ENCODE data around the gene KDM5B.
"Not testable (repeated sequence)": the region's sequence is repeated elsewhere in the genome, so short reads cannot be mapped to it uniquely, and the experiment has no call there.

Gene KDM5B

DNA sequence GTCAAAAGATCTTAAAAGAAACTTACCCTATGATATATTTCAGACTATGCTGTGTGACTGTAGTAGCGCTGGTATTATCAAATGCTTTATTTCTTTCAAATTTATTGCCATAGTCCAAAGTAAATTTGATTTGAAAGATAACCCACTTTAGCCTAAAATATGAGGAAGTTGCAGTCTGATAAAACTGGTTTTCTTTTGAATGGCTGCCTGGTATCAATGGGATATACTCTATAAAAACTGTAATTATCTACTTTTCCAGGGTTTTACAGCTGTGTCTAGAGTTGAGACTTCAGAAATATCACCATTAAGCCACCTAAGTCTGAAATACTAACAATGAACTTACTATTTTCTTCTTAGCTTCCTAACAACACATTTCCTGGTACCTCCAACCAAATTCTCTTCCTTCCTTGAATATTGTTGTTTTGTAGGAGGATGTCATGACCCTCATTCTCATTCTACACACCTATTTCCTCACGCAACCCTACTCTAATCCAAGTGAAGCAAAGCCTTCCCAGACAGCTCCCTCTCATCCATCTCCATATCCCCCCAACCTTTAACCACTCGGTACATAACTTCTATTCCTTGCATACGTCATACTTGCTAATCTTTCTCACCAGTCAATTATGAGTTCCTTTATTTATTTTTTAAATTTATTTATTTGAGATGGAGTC, 17.0 kb downstream of the KDM5B start:
- no peak for DNase-seq (ENCODE audit: low read depth, low spot score)

DNA sequence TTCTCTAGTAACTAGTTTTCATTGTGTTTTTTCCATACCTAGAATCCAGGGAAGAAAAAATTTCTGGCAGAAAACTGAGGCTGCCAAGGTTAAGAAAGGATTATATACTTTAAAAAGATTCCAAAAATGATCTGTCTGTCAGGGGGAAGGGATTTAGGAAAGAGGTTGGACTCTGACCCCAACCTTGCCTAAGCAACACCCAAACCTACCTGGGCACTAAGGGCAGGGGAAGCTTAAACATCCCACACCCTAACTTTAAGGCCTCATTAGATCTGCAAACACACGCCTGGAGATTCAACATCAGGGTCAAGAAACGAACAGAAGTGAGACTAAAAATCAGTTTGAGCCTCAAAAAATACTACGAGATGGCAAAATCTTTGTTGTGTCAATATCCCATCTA, 19.4 kb downstream of the KDM5B start:
- no peak for DNase-seq (ENCODE audit: low read depth, low spot score)

DNA sequence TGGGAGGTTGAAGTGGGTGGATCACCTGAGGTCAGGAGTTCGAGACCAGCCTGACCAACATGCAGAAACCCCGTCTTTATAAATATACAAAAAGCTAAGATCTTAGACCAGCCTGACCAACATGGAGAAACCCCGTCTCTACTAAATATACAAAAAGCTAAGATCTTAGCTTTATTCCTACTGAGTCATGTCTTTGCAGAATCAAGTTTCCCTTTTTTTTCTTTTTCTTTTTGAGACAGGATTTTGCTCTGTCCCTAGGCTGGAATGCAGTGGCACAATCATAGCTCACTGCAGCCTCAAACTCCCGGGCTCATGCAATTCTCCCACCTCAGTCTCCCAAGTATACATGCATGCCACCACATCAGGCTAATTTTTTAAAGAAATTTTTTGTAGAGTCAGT, 21.4 kb downstream of the KDM5B start:
- no peak for DNase-seq (ENCODE audit: low read depth, low spot score)

- DNase-seq (ENCODE audit: low read depth, low spot score), result no peak
These were observed 27.0 kb downstream of the KDM5B start for GRCh38 chr1:202781180-202781579.

GRCh38 chr1:202770135-202770534, 38.1 kb downstream of the KDM5B start:
- DNase-seq (ENCODE audit: low read depth, low spot score), result no peak

DNA sequence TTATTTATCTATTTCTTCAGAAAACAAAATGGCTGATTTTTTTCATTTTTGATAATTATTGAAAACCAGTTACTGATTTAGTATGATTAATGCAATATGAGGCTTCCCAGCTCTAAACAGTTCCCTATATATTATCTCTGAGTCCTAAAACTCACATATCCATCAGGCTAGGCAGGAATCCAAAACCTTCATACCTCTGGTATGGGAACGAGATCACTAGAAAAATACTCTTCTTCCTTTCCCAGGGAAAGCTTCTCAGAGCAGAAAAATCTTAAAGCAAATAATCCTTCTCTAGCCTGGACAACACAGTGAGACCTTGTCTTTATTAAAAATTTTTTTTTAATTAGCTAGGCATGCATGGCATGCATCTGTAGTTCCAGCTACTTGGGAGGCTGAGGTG, 42.5 kb downstream of the KDM5B start:
- DNase-seq (ENCODE audit: low read depth, low spot score), result no peak

DNA sequence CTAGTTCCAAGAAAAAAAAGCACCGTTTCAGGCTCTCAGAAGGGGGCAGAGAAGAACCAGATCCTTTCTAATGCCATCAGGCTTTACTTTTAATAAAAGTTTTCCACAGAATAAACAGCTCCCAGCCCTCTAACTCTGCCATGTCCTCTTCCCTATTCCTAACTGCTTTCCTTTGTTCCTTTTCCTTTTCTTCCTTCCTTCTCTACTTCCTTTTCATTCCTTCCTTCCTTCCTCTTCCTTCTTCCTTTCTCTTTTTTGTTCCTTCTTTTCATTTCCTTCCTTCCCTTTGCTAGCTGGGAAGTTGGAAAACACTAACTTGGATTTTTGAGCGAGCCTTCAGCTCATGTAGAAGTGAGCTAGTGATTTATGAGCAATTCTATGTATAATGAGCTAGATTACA, 46.2 kb downstream of the KDM5B start:
- no peak for DNase-seq (ENCODE audit: low read depth, low spot score)

DNA sequence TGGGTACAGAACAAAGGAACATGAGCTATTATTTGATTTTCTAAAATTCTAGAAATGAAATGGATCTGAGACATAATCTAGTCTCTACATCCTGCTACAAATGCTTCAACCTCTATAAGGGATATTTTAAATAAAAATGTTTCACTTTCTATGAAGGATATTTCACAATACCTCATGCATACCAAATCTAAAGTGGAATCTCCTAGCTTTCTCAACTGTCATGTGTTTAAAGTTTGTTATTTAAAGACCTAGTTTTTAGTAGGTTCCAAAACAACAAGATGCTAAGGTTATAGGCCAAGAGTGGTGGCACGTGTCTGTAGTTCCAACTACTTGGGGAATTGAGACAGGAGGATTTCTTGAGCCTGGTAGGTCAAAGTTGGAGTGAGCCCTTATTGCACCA, 47.6 kb downstream of the KDM5B start:
- no peak for DNase-seq (ENCODE audit: low read depth, low spot score)

DNA sequence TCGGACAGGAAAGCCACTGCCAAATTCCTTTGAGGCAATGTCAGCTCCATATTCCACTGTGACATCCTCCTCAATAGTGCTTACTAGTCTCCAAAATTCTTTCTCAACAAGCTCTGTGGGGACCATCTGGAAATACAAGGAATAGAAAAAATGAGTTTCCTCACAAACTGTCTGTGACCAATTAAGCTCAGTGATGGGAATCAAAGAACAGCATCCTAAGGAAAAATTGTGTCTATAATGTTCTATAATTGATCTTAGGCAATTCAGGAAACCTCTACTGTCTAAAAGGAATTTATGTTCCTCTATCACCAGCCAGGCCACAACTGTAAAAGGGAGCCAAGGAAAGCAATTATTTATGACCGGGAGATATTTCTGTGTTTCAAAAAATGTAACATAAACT, 51.8 kb downstream of the KDM5B start:
- no peak for DNase-seq (ENCODE audit: low read depth, low spot score)

DNA sequence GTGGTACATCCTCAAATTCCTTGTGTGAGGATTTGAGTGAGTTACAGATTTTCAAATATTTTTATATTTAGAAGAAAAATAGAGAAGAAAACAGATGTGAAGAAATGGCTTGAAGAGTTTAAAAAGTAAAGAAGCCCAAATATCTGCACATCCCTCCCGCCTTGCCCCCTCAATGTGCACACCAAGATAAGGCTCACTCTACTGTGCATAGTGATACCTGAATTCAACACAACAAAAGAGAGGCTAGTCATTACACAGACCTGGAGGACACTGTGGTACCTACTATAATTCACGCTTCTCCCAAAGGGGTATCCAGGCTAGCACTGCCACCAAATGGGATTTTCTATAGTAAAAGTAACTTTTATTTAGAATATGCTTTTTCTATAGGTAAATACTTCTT, 53.9 kb downstream of the KDM5B start:
- no peak for DNase-seq (ENCODE audit: low read depth, low spot score)

DNA sequence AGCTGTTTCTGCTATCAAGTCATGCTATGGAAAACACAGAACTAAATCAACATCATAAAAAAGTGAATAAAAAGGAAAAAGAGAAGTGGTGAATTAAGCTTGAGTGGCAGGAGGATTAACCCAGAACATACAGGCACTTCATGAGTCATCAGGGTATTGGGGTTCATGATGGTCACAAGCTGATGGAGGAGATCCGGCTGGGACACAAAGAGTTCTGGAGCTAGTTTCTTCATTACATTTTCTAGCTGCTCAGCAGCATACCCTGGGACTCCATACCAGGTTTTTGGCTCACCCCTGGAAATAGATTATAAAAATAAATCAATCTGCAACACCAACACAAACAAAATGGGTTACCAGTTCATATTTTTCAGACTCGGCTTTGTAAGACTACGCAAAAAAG, 55.4 kb downstream of the KDM5B start:
- DNase-seq (ENCODE audit: low read depth, low spot score), result no peak

- no peak for DNase-seq (ENCODE audit: low read depth, low spot score)
These were observed 57.5 kb downstream of the KDM5B start for GRCh38 chr1:202750761-202751160.

GRCh38 chr1:202750024-202750423, 58.2 kb downstream of the KDM5B start:
- DNase-seq (ENCODE audit: low read depth, low spot score), result no peak

DNA sequence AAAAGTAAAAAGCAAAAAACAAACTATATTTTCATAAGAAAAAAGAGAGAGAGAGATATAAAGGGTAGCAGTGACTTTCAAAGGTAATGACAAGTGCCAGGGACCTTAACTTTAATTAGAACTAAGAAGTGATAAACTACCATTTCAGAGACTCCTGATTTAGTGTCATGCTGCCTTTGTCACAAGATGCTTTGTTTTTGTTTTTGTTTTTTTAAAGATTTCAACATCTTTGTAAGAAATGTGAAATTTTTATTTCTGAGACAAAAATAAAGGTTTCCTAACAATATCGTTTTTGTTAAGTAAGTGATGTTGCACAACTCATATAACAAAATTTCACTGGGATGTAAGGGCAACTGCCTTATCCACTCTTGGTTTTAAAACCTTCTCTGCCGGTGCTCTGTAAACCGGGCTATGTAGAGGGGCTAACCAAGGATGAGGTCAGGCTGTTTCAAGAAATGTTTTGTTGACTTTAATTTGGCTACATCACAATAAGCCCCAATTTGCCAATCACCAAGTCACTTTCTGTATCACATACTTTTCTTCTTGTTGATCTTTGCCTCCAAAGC, 62.8 kb downstream of the KDM5B start:
- no peak for DNase-seq (ENCODE audit: low read depth, low spot score)

- DNase-seq (ENCODE audit: low read depth, low spot score), result not testable (repeated sequence)
These were observed 63.5 kb downstream of the KDM5B start for GRCh38 chr1:202744770-202745169.

DNA sequence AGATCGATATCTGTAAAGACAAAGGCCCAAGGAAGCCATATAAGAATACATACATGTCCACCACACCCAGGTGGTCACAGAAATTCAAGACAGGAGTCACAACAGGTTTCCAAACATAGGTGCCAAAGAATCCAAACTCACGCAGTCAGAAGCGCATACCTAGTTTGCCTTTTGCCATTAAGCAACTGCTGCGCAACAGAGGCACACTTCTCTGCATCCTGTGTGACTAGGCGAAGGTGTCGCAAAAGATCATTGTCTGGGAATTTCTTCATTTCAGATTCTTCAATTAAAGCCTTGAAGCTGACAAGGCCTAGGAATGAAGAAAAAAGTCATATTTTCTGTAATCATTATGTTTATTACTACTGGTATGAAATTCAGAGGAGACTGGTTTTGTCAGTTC, 65.7 kb downstream of the KDM5B start:
- no peak for DNase-seq (ENCODE audit: low read depth, low spot score)

GRCh38 chr1:202733251-202733650, 75.0 kb downstream of the KDM5B start:
- DNase-seq (ENCODE audit: low read depth, low spot score), result no peak

- DNase-seq (ENCODE audit: low read depth, low spot score), result no peak
These were observed 79.3 kb downstream of the KDM5B start for GRCh38 chr1:202728951-202729350.

DNA sequence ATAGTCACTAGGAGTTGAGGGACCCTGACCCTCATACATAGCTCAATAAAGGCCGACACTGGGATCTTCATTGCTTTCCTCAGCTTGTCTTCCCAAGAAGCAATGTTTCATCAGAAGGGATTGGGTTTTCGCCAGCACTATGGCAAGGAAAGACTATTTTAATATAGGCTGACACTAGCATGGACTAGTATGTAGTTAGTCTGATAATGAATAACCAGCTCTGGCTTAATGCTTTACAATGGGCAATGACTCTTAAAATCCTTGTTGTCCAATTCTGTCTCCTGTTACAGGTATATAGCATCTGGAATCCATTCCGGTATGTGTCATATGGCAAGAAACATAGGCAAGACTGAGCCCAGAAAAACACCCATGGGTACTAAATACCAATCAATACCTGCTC, 82.7 kb downstream of the KDM5B start:
- no peak for DNase-seq (ENCODE audit: low read depth, low spot score)

GRCh38 chr1:202723708-202724107, 84.5 kb downstream of the KDM5B start:
- DNase-seq (ENCODE audit: low read depth, low spot score), result no peak

GRCh38 chr1:202723046-202723445, 85.2 kb downstream of the KDM5B start:
- not testable (repeated sequence) for DNase-seq (ENCODE audit: low read depth, low spot score)

GRCh38 chr1:202716654-202717053, 91.6 kb downstream of the KDM5B start:
- DNase-seq (ENCODE audit: low read depth, low spot score), result no peak

DNA sequence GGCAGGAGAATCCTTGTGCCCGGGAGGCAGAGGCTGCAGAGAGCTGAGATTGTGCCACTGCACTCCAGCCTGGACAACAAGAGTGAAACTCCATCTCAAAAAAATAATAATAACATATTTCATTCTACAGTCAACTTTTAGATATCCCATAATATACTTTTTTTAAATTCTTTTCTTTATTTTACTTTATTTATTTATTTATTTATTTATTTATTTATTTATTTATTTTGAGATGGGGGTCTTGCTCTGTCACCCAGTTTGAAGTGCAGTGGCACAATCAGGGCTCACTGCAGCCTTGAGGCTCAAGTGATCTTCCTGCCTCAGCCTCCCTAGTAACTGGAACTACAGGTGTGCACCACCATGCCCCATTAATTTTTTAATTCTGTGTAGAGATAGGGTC, 94.0 kb downstream of the KDM5B start:
- DNase-seq (ENCODE audit: low read depth, low spot score), result not testable (repeated sequence)

DNA sequence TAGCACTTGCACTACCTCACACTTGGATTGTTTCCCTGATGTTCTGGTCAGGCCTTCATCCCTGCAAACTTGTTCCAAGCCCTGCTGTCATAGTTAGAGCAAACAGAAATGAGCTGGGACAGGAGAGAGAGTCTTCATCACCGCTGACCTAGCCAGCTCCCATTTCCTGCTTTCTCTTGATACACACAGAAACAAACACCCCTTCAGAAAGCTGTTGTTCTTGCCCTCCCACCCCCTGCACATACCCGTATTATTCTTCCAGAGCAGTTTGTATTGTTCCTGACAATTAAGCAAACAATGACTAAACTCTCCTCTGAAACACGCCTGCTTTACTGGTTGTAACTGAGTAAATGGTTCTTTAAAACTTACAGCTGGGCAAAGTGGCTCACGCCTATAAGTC, 95.1 kb downstream of the KDM5B start:
- no peak for DNase-seq (ENCODE audit: low read depth, low spot score)
